HEK293T (cell line): Measurements from ENCODE around the gene HGFAC.

ENCODE experiments used
- ARNT ChIP-seq: fragments of 450-650 bp; IDR thresholded peaks from 2 replicates; pipeline ENCODE4 v1.6.1; 2017; ENCODE audit warnings: mild to moderate bottlenecking
- BHLHE40 ChIP-seq: fragments of 450-650 bp; IDR thresholded peaks from 2 replicates; pipeline ENCODE4 v1.6.1; 2016; ENCODE audit warnings: mild to moderate bottlenecking, moderate library complexity, borderline replicate concordance
- FOXA1 ChIP-seq: fragments of 450-650 bp; IDR thresholded peaks from 2 replicates; pipeline ENCODE4 v1.6.1; 2016; ENCODE audit warnings: mild to moderate bottlenecking
- FOXK2 ChIP-seq: fragments of 450-650 bp; IDR thresholded peaks from 2 replicates; pipeline ENCODE4 v1.6.1; 2016; ENCODE audit warnings: mild to moderate bottlenecking
- FOXM1 ChIP-seq: fragments of 450-650 bp; IDR thresholded peaks from 2 replicates; pipeline ENCODE4 v1.6.1; 2017; ENCODE audit warnings: mild to moderate bottlenecking, borderline replicate concordance
- L3MBTL2 ChIP-seq: fragments of 450-650 bp; conservative IDR thresholded peaks from 2 replicates; pipeline ENCODE4 v1.6.1; 2016; ENCODE audit warnings: mild to moderate bottlenecking
- NFRKB ChIP-seq: fragments of 450-650 bp; IDR thresholded peaks from 2 replicates; pipeline ENCODE4 v1.6.1; 2016; ENCODE audit warnings: mild to moderate bottlenecking, moderate library complexity
- PKNOX1 ChIP-seq: fragments of 450-650 bp; IDR thresholded peaks from 2 replicates; pipeline ENCODE4 v1.6.1; 2016
- SP1 ChIP-seq: fragments of 450-650 bp; IDR thresholded peaks from 2 replicates; pipeline ENCODE4 v1.6.1; 2017
- SUZ12 ChIP-seq: fragments of 450-650 bp; IDR thresholded peaks from 2 replicates; pipeline ENCODE4 v1.6.1; 2016; ENCODE audit warnings: mild to moderate bottlenecking
- TARDBP ChIP-seq: fragments of 450-650 bp; IDR thresholded peaks from 2 replicates; pipeline ENCODE4 v1.6.1; 2016
- ZNF384 ChIP-seq: fragments of 450-650 bp; IDR thresholded peaks from 2 replicates; pipeline ENCODE4 v1.6.1; 2016

- TF ChIP-seq FOXA1 (no peak), TARDBP (no peak), SUZ12 (no peak), SP1 (no peak), L3MBTL2 (no peak), NFRKB (no peak), ZNF384 (no peak), BHLHE40 (no peak), FOXM1 (no peak), FOXK2 (no peak), ARNT (no peak), PKNOX1 (no peak)
These were observed 20.6 kb downstream of the HGFAC start for GRCh38 chr4:3462321-3462789.
